Measurements from ENCODE around the gene HES3.

DNA sequence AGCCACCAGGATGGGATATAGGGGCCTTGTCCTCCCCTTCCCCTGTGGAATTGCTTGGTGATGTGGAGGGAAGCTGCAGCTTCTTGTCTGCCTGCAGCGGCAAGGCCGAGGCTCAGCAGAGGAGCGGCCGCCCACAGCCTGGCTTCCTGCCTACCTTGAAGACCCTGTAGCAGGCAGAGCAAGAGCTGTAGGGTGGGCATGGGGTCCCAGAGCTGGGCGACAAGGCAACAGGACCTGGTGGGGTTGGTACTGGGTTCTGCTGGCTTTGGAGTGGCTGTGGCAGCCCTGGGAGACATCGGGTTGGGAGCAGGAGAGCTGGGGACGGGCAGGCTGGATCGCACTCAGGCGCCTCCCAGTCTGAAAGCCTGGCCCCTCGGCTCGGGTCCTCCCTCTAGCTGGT, 22.7 kb downstream of the HES3 start:
- TF ChIP-seq, protein P1, sequence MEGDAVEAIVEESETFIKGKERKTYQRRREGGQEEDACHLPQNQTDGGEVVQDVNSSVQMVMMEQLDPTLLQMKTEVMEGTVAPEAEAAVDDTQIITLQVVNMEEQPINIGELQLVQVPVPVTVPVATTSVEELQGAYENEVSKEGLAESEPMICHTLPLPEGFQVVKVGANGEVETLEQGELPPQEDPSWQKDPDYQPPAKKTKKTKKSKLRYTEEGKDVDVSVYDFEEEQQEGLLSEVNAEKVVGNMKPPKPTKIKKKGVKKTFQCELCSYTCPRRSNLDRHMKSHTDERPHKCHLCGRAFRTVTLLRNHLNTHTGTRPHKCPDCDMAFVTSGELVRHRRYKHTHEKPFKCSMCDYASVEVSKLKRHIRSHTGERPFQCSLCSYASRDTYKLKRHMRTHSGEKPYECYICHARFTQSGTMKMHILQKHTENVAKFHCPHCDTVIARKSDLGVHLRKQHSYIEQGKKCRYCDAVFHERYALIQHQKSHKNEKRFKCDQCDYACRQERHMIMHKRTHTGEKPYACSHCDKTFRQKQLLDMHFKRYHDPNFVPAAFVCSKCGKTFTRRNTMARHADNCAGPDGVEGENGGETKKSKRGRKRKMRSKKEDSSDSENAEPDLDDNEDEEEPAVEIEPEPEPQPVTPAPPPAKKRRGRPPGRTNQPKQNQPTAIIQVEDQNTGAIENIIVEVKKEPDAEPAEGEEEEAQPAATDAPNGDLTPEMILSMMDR (IDR thresholded peaks at IDR 0.05) = no peak
- TF ChIP-seq POLR2A (IDR thresholded peaks at IDR 0.05) = no peak

Data from testis (tissue), 2 donors.